Stimulated activated CD4-positive, alpha-beta T cell treated with anti-CD3 and anti-CD28 coated beads, Interleukin-4, amount 100 ng/mL, for 4 hours (primary cell): ENCODE measurements around the gene MOV10.

Experiments used
- DNase-seq, 2 experiments: peaks; one replicate each; pipeline ENCODE4 v3.0.0-alpha.2; 2020

The MOV10 gene

DNA sequence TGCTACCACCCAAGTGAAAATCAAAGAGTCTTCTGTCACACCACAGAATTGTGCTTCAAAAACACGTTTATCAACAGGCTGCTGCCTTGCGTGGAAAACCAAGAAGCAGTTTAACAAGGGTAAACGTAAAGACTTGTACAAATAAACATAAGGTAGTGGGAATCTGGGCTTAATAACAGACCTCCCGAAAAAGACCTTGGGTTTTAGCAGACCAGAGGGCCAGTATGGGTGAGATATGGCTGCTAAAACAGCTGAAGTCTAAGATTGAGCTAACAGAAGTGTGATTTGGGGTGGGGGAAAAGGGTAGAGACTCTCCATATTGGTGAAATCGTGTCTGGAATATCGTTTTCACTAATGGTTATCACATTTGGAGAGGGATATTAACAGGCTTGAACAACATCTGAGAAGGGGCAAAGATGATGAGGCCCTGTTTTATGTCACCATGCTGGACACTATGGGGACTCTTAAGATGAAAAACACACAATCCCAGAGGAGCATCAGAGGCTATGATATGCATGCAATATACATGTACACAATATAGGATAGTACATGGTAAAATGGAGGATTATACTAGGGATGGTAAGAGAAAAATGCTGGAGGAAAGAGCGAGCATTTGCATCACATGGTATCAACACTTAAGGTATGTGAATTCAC, 1.4 kb downstream of the MOV10 start:
- DNase-seq = no peak

GRCh38 chr1:112676543-112676942, 2.1 kb downstream of the MOV10 start:
- DNase-seq = no peak

DNA sequence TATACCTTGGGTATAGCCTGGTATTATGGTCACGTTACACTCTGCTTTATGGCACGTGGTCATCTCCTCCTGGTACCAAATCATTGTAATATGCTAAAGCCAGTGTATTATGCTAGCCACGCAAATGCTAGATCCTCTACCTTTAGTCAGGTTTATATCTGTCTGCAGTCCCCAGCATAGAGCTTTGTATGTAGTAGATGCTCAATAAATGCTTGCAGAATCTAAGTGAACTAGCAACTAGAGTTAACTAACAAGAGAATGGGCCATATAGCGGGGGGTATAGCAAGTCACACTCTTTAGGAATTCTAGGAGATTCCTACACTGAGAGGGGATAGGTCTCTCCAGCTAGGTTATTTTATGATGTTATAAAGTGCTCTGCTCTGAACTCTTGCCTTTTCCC, 3.0 kb downstream of the MOV10 start:
- DNase-seq = no peak

DNA sequence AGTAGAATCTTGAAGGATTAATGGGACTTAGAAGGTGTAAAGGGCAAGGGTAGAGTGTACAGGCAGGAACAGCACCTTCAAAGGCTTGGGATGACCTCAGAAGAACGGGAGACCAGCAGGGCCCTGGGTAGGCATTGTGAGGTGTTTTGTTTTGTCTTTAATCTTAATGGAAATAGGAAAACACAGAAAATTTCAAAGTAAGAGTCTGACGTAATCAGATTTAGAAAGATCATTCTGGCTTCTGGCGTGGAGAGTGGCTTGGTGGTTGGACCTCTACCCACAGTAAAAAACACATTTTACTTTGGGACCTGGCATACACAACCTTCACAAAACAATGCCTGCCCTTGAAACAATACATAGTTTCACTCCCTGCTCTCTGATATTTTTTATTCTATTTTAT, 4.1 kb downstream of the MOV10 start:
- no peak for DNase-seq

DNA sequence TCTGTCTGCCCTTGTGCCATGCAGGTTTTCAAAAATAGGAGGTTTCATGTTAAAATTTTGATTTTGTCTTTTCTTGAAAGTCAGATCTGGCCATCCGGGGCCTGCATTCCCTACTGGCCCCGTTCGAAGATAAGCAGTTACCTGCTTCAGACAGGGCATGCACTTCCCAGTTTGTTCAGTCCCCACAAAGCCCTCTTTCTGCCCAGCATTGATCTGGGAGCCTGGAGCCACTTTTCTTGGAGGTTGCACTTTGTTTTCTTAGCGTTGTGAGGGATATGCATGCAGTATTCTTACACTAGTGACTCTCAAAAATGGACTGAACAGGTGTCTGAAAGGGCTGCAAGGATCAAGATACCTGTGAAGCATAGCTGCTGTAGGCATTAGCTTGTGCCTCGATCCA, 11.5 kb downstream of the MOV10 start:
- DNase-seq = no peak

DNA sequence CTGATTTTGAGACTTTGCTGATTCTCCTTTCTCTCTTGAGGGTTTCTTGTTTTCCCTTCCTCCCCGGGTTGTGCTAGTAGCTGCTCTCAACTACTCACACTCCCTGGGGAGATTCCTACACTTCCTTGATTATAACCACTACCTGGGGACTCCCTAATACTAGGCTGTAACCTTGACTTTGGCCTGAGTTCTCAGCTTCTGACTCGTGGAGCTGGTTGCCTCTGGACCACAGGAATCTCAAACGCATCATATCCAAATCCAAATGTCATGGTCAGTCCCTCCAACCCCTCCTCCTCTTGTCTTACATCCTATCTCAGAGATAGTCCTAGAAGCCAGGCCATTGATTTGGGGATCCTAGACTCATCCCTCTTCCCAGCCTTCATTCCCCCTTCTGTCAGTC, 12.0 kb downstream of the MOV10 start:
- DNase-seq = no peak

DNA sequence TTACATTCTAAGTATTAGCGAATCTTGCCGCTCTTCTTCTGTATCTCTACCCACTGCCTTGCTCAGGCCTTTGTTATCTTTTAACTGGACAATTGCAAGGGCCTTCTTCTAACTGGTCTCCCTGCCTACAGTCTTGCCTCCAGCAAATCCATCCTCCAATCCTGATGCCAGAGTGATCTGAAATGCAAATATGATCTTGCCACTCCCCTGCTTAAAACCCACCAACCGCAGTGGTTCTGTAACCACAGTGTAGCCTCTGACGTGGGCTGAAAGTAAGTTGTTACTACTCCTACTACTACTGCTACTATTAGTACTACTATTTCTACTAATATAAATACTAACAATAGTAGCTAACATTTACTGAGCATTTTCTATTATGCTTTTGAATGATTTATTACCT, 12.4 kb downstream of the MOV10 start:
- DNase-seq = no peak

DNA sequence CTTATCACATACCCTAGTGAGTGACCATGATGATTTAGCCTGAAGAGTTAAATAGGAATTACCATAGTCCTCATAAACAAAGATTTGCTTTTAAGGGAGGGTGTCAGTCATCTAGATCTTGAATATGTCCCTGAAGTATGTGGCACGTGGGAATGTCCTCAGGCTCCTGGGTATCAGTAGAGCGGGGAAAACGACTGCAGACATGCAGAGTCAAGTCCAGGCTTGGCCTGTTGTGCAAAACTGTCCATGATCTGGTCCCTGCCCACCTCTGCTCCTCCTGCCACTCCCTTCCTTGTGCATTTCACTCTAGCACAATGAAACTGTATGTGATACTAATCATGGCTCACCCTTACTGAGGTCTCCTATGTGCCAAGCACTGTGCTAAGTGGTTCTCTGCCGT, 12.9 kb downstream of the MOV10 start:
- DNase-seq = no peak

- DNase-seq = no peak
Observed at GRCh38 chr1:112687785-112688496, 13.5 kb downstream of the MOV10 start.

GRCh38 chr1:112688781-112689193, 14.3 kb downstream of the MOV10 start:
- no peak for DNase-seq

DNA sequence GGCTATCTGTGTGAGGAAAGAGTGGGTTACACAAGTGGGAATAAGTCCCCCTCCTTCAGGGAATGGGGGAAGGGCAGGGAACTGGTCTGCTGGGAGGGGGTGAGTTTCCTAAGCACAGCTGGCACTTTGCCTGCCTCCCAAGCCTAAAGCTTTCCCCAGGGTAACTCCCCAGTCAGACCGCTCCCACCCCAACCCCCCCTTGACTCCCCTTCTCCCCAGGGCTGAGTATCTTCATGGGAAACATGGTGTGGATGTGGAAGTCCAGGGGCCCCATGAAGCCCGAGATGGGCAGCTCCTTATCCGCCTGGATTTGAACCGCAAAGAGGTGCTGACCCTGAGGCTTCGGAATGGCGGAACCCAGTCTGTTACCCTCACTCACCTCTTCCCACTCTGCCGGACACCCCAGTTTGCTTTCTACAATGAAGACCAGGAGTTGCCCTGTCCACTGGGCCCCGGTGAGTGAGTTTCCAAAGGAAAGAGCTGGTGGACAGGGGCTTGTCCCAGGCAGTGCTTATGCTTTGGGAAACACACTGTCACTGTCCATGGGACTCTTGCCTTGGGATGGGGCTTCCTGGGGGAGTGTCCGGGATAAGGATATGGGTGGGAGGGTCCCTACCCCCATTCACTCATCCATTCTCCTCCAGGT, 14.9 kb downstream of the MOV10 start:
- no peak for DNase-seq

DNA sequence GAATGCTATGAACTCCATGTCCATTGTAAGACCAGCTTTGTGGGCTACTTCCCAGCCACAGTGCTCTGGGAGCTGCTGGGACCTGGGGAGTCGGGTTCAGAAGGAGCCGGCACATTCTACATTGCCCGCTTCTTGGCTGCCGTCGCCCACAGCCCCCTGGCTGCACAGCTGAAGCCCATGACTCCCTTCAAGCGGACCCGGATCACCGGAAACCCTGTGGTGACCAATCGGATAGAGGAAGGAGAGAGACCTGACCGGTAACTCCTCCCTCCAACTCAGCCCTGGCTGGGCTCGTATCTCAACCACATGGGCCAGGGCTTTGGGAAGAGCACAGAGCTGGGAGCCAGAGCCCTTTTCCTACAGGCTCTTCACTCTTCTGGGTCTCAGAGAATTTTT, 15.4 kb downstream of the MOV10 start:
- no peak for DNase-seq

DNA sequence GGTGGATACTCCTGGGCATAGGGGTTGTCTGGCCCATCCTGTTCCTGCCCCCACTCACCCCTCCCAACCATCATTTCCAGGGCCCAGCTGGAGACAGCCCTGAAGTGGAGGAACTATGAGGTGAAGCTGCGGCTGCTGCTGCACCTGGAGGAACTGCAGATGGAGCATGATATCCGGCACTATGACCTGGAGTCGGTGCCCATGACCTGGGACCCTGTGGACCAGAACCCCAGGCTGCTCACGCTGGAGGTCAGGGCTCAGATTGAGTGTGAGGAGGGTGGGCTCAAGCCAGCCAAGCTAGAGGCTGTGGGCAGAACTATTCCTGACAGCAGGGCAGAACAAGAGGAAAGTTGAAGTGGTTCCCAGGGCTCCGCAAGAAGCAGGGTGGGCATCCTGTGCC, 18.2 kb downstream of the MOV10 start:
- no peak for DNase-seq

- DNase-seq = no peak
Observed at GRCh38 chr1:112693821-112694220, 19.4 kb downstream of the MOV10 start.

DNA sequence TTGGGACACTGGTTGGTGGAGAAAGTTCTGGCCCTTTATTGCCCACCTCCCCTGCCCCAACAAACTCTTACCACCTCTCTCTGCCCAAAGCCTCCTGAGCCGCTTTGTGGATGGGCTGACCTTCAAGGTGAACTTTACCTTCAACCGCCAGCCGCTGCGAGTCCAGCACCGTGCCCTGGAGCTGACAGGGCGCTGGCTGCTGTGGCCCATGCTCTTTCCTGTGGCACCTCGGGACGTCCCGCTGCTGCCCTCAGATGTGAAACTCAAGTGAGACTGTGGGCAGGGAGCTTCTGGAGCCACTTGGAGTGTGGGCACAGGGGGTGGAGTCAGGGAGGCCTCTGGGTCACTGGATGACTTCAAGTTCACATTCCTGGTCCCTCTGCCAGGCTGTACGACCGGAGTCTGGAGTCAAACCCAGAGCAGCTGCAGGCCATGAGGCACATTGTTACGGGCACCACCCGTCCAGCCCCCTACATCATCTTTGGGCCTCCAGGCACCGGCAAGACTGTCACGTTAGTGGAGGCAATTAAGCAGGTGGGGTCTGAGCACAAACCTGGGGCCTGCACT, 20.0 kb downstream of the MOV10 start:
- no peak for DNase-seq

DNA sequence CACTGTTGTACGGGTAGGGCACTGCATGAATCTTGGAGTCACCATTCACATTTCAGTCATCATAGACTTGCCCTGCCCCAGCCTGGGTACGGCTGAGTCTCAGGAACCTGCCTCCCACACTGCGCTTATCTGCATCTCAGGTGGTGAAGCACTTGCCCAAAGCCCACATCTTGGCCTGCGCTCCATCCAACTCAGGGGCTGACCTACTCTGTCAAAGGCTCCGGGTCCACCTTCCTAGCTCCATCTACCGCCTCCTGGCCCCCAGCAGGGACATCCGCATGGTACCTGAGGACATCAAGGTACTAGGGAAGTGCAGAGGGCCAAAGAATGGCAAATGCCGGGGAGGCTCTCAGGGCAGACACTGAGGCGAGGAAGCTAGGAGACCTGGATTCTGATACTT, 20.8 kb downstream of the MOV10 start:
- DNase-seq = no peak

GRCh38 chr1:112696578-112697314, 22.3 kb downstream of the MOV10 start:
- DNase-seq = no peak

GRCh38 chr1:112697781-112698201, 23.3 kb downstream of the MOV10 start:
- no peak for DNase-seq

GRCh38 chr1:112698366-112699310, 24.2 kb downstream of the MOV10 start:
- DNase-seq = no peak

GRCh38 chr1:112699425-112700144, 25.1 kb downstream of the MOV10 start:
- DNase-seq = no peak
